Ramos (cell line): Measurements from ENCODE around the gene ACTG1.

ENCODE experiments used
- in situ Hi-C: fragments of 300-500 bp; cut with MboI; formaldehyde crosslinking; loops from one replicate; pipeline ENCODE4 v1.14.3; 2022; ENCODE audit warnings: low sequenced_read_pairs; ENCODE audit not compliant: unreplicated experiment

ACTG1 gene

GRCh38 chr17:81484195-81484979 lies 28.2 kb downstream of the ACTG1 start:
- in situ Hi-C loops, result loop anchor here (5.0 kb wide), 1 partner anchor 227 kb away; no protein-coding TSS in a partner anchor

GRCh38 chr17:81483862-81484194 lies 28.8 kb downstream of the ACTG1 start:
- in situ Hi-C loops, result loop anchor here (5.0 kb wide), 1 partner anchor 227 kb away; no protein-coding TSS in a partner anchor

GRCh38 chr17:81483085-81483861 lies 29.3 kb downstream of the ACTG1 start:
- in situ Hi-C loops, result loop anchor here (5.0 kb wide), 1 partner anchor 226 kb away; no protein-coding TSS in a partner anchor

GRCh38 chr17:81482673-81483072 lies 29.9 kb downstream of the ACTG1 start:
- in situ Hi-C loops, result loop anchor here (5.0 kb wide), 1 partner anchor 225 kb away; no protein-coding TSS in a partner anchor

GRCh38 chr17:81481815-81482505 lies 30.6 kb downstream of the ACTG1 start:
- in situ Hi-C loops, result loop anchor here (5.0 kb wide), 1 partner anchor 225 kb away; no protein-coding TSS in a partner anchor

GRCh38 chr17:81481073-81481799 lies 31.4 kb downstream of the ACTG1 start:
- in situ Hi-C loops, result loop anchor here (5.0 kb wide), 1 partner anchor 224 kb away; no protein-coding TSS in a partner anchor

- in situ Hi-C loops, result loop anchor here (5.0 kb wide), 1 partner anchor 223 kb away; no protein-coding TSS in a partner anchor
Observed at GRCh38 chr17:81480140-81481072, 32.2 kb downstream of the ACTG1 start.

- in situ Hi-C loops, result loop anchor here (5.0 kb wide), 1 partner anchor 222 kb away; no protein-coding TSS in a partner anchor
Observed at GRCh38 chr17:81479175-81480071, 33.2 kb downstream of the ACTG1 start.

- in situ Hi-C loops, result no loop called here
Observed at GRCh38 chr17:81478119-81478518, 34.5 kb downstream of the ACTG1 start.

- in situ Hi-C loops, result no loop called here
Observed at GRCh38 chr17:81477173-81477572, 35.4 kb downstream of the ACTG1 start.

GRCh38 chr17:81476635-81477034 lies 36.0 kb downstream of the ACTG1 start:
- in situ Hi-C loops, result no loop called here

GRCh38 chr17:81476097-81476496 lies 36.5 kb downstream of the ACTG1 start:
- in situ Hi-C loops, result no loop called here

GRCh38 chr17:81474958-81475357 lies 37.6 kb downstream of the ACTG1 start:
- in situ Hi-C loops, result no loop called here

- in situ Hi-C loops, result no loop called here
Observed at GRCh38 chr17:81473019-81473418, 39.6 kb downstream of the ACTG1 start.

- in situ Hi-C loops, result no loop called here
Observed at GRCh38 chr17:81471818-81472456, 40.7 kb downstream of the ACTG1 start.

GRCh38 chr17:81470944-81471817 lies 41.4 kb downstream of the ACTG1 start:
- in situ Hi-C loops, result no loop called here
